ENCODE data around the gene AADAC.
"Not testable (repeated sequence)": the region's sequence is repeated elsewhere in the genome, so short reads cannot be mapped to it uniquely, and the experiment has no call there.

AADAC gene

GRCh38 chr3:151795276-151795675, 18.6 kb upstream of the AADAC start:
- Histone ChIP-seq H3K27ac (ENCODE audit: insufficient read depth, low read length, poor library complexity, severe bottlenecking) (no peak overlapping the region), H3K27me3 (replicated peaks; ENCODE audit: control insufficient read depth, insufficient read depth, low read length, poor library complexity, severe bottlenecking) (no peaks in the 10 kb centered on the region), H3K4me3 (ENCODE audit: insufficient read depth, low read depth, low read length, poor library complexity, severe bottlenecking) (no peak overlapping the region), H3K4me1 (ENCODE audit: control insufficient read depth, insufficient read depth, low read length, poor library complexity, severe bottlenecking) (no peaks in the 10 kb centered on the region), H3K9me3 (ENCODE audit: control insufficient read depth, low read length) (no peaks in the 10 kb centered on the region), H3K36me3 (ENCODE audit: control insufficient read depth, insufficient read depth, low read length) (no peaks in the 10 kb centered on the region)
- no peak for DNase-seq

DNA sequence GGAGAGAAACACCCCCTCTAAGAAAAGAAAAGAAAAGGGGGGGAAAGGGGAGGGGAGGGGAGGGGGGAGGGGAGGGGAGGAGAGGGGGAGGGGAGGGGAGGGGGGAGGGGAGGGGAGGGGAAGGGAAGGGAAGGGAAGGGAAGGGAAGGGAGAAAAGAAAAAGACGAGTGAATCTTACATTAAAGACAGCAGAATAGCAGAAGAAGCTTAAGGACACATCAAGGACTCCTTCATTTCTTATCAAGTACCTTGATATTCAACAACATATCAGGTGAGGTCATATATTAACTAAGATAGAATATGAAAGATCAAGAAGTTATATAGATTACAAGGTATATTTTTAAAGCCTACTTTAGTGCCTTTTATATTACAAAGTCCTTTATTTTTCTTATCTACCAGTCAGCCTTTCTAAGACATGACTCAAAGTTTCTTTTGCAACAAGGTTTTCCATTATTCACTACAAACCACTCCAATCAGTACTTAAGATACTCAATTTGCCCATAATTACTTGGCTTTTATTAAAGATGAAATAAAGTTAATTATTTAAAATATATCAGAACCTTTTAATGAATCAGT, 17.7 kb upstream of the AADAC start:
- Histone ChIP-seq H3K27ac (ENCODE audit: insufficient read depth, low read length, poor library complexity, severe bottlenecking) (no peak overlapping the region), H3K4me3 (ENCODE audit: insufficient read depth, low read depth, low read length, poor library complexity, severe bottlenecking) (no peak overlapping the region), H3K27me3 (replicated peaks; ENCODE audit: control insufficient read depth, insufficient read depth, low read length, poor library complexity, severe bottlenecking) (no peaks in the 10 kb centered on the region), H3K9me3 (ENCODE audit: control insufficient read depth, low read length) (no peaks in the 10 kb centered on the region), H3K4me1 (ENCODE audit: control insufficient read depth, insufficient read depth, low read length, poor library complexity, severe bottlenecking) (no peaks in the 10 kb centered on the region), H3K36me3 (ENCODE audit: control insufficient read depth, insufficient read depth, low read length) (no peaks in the 10 kb centered on the region)
- no peak for DNase-seq

DNA sequence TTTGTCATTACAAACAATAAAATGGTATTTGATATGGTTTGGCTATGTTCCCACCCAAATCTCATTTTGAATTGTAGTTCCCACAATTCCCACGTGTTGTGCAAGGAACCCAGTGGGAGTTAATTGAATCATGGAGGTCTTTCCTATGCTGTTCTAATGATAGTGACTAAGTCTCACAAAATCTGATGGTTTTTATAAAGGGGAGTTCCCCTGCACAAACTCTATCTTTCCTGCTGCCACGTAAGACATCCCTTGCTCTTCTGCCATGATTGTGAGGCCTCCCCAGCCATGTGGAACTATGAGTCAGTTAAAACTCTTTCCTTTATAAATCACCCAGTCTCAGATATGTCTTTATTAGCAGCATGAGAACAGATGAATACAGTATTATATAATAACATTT, 15.4 kb upstream of the AADAC start:
- no peaks in the 10 kb centered on the region for H3K36me3 ChIP-seq (ENCODE audit: control insufficient read depth, insufficient read depth, low read length)
- DNase-seq: no peak
- no peaks in the 10 kb centered on the region for H3K4me1 ChIP-seq (ENCODE audit: control insufficient read depth, insufficient read depth, low read length, poor library complexity, severe bottlenecking)
- no peak overlapping the region for H3K4me3 ChIP-seq (ENCODE audit: insufficient read depth, low read depth, low read length, poor library complexity, severe bottlenecking)
- H3K27ac ChIP-seq (ENCODE audit: insufficient read depth, low read length, poor library complexity, severe bottlenecking): no peak overlapping the region
- H3K9me3 ChIP-seq (ENCODE audit: control insufficient read depth, low read length): no peaks in the 10 kb centered on the region
- no peaks in the 10 kb centered on the region for H3K27me3 ChIP-seq (replicated peaks; ENCODE audit: control insufficient read depth, insufficient read depth, low read length, poor library complexity, severe bottlenecking)

GRCh38 chr3:151800431-151800830, 13.5 kb upstream of the AADAC start:
- Histone ChIP-seq H3K4me1 (ENCODE audit: control insufficient read depth, insufficient read depth, low read length, poor library complexity, severe bottlenecking) (no peaks in the 10 kb centered on the region), H3K36me3 (ENCODE audit: control insufficient read depth, insufficient read depth, low read length) (no peaks in the 10 kb centered on the region), H3K9me3 (ENCODE audit: control insufficient read depth, low read length) (no peaks in the 10 kb centered on the region), H3K27me3 (replicated peaks; ENCODE audit: control insufficient read depth, insufficient read depth, low read length, poor library complexity, severe bottlenecking) (no peaks in the 10 kb centered on the region), H3K4me3 (ENCODE audit: insufficient read depth, low read depth, low read length, poor library complexity, severe bottlenecking) (no peak overlapping the region), H3K27ac (ENCODE audit: insufficient read depth, low read length, poor library complexity, severe bottlenecking) (no peak overlapping the region)
- no peak for DNase-seq

- DNase-seq: no peak
- H3K27ac ChIP-seq (ENCODE audit: insufficient read depth, low read length, poor library complexity, severe bottlenecking): no peak overlapping the region
- no peak overlapping the region for H3K4me3 ChIP-seq (ENCODE audit: insufficient read depth, low read depth, low read length, poor library complexity, severe bottlenecking)
- no peaks in the 10 kb centered on the region for H3K36me3 ChIP-seq (ENCODE audit: control insufficient read depth, insufficient read depth, low read length)
- no peaks in the 10 kb centered on the region for H3K27me3 ChIP-seq (replicated peaks; ENCODE audit: control insufficient read depth, insufficient read depth, low read length, poor library complexity, severe bottlenecking)
- H3K9me3 ChIP-seq (ENCODE audit: control insufficient read depth, low read length): no peaks in the 10 kb centered on the region
- no peaks in the 10 kb centered on the region for H3K4me1 ChIP-seq (ENCODE audit: control insufficient read depth, insufficient read depth, low read length, poor library complexity, severe bottlenecking)
Measured at GRCh38 chr3:151804267-151804666, 9.6 kb upstream of the AADAC start.

- Histone ChIP-seq H3K4me1 (ENCODE audit: control insufficient read depth, insufficient read depth, low read length, poor library complexity, severe bottlenecking) (no peaks in the 10 kb centered on the region), H3K36me3 (ENCODE audit: control insufficient read depth, insufficient read depth, low read length) (no peaks in the 10 kb centered on the region), H3K27ac (ENCODE audit: insufficient read depth, low read length, poor library complexity, severe bottlenecking) (no peak overlapping the region), H3K27me3 (replicated peaks; ENCODE audit: control insufficient read depth, insufficient read depth, low read length, poor library complexity, severe bottlenecking) (no peaks in the 10 kb centered on the region), H3K9me3 (ENCODE audit: control insufficient read depth, low read length) (no peaks in the 10 kb centered on the region), H3K4me3 (ENCODE audit: insufficient read depth, low read depth, low read length, poor library complexity, severe bottlenecking) (no peak overlapping the region)
- DNase-seq: no peak
Measured at GRCh38 chr3:151806838-151807237, 7.1 kb upstream of the AADAC start.

DNA sequence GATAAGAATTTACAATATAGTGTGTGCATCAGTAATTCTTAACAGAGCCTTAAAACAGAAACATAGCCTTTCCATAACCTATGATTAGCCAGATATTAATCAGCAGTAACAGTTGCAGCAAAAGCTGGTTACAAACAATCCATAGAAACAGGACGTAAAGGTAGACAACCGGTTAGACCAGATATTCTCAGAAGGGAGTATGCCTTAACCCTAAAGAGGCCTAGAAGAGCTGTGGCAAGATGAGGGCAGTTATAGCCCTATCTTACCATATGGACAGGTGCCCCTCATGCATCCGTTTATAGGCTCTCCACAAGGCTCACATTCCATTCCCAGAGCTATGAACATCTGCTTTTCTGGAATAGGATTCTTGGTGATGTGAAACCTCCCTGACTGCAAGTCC, 5.0 kb upstream of the AADAC start:
- not testable (repeated sequence) for H3K27me3 ChIP-seq (replicated peaks; ENCODE audit: control insufficient read depth, insufficient read depth, low read length, poor library complexity, severe bottlenecking)

GRCh38 chr3:151811474-151811873, 2.4 kb upstream of the AADAC start:
- Histone ChIP-seq H3K4me3 (ENCODE audit: insufficient read depth, low read depth, low read length, poor library complexity, severe bottlenecking) (no peak overlapping the region), H3K27me3 (replicated peaks; ENCODE audit: control insufficient read depth, insufficient read depth, low read length, poor library complexity, severe bottlenecking) (no peaks in the 10 kb centered on the region), H3K9me3 (ENCODE audit: control insufficient read depth, low read length) (no peaks in the 10 kb centered on the region), H3K36me3 (ENCODE audit: control insufficient read depth, insufficient read depth, low read length) (no peaks in the 10 kb centered on the region), H3K27ac (ENCODE audit: insufficient read depth, low read length, poor library complexity, severe bottlenecking) (no peak overlapping the region), H3K4me1 (ENCODE audit: control insufficient read depth, insufficient read depth, low read length, poor library complexity, severe bottlenecking) (no peaks in the 10 kb centered on the region)
- no peak for DNase-seq

More for the DNA sequence above, 5.0 kb upstream of the AADAC start:
- H3K4me1 ChIP-seq (ENCODE audit: control insufficient read depth, insufficient read depth, low read length, poor library complexity, severe bottlenecking); H3K27ac ChIP-seq (ENCODE audit: insufficient read depth, low read length, poor library complexity, severe bottlenecking); H3K9me3 ChIP-seq (ENCODE audit: control insufficient read depth, low read length); H3K4me3 ChIP-seq (ENCODE audit: insufficient read depth, low read depth, low read length, poor library complexity, severe bottlenecking); H3K36me3 ChIP-seq (ENCODE audit: control insufficient read depth, insufficient read depth, low read length); DNase-seq: not testable (repeated sequence)

DNA sequence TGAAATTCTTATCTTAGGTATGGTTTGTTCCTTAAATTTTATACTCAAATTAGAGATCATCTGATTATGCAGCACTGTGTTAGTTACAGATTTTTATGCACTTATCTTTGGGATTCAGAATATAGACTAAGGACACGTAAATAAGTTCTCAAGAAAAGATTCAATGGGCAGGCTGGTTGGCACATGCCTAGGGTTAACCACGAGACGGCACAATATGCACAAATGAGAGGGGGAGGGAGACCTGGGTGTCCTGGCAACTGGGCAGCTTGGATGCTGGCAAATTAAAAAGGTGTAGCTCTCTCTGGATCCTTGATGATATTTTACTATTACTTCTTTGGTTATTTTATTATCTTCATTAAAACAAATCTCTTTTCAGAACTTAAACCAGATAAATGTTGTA, 672 bp downstream of the AADAC start:
- Histone ChIP-seq H3K9me3 (ENCODE audit: control insufficient read depth, low read length) (no peaks in the 10 kb centered on the region), H3K4me3 (ENCODE audit: insufficient read depth, low read depth, low read length, poor library complexity, severe bottlenecking) (no peak overlapping the region), H3K4me1 (ENCODE audit: control insufficient read depth, insufficient read depth, low read length, poor library complexity, severe bottlenecking) (no peaks in the 10 kb centered on the region), H3K27ac (ENCODE audit: insufficient read depth, low read length, poor library complexity, severe bottlenecking) (no peak overlapping the region), H3K27me3 (replicated peaks; ENCODE audit: control insufficient read depth, insufficient read depth, low read length, poor library complexity, severe bottlenecking) (no peaks in the 10 kb centered on the region), H3K36me3 (ENCODE audit: control insufficient read depth, insufficient read depth, low read length) (no peaks in the 10 kb centered on the region)
- DNase-seq: no peak

DNA sequence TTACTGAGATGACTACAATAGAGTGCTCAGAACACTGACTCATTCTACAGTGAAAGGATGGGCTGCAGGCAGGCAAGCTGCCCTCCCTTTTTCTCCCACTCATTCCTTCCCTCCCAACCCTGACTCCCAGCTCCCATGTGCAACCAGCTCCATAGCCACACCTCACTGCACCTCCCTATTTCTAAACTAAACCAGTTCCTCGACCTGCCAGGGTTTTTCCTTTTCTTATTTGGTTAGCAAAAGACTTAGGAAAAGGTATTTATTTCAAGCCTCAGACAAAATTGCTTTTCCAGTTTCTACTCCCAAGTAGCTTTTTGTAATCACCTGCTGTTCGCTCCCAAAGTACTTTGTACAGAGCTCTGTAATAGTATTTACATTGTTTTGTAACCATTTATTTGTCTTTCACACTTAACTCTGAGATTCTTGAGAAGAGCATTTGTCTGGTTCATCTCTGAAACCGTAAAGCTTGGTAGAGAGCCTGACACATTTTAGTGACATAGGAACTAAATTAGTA, 2.2 kb downstream of the AADAC start:
- no peaks in the 10 kb centered on the region for H3K36me3 ChIP-seq (ENCODE audit: control insufficient read depth, insufficient read depth, low read length)
- H3K27me3 ChIP-seq (replicated peaks; ENCODE audit: control insufficient read depth, insufficient read depth, low read length, poor library complexity, severe bottlenecking): no peaks in the 10 kb centered on the region
- H3K4me3 ChIP-seq (ENCODE audit: insufficient read depth, low read depth, low read length, poor library complexity, severe bottlenecking): no peak overlapping the region
- H3K9me3 ChIP-seq (ENCODE audit: control insufficient read depth, low read length): no peaks in the 10 kb centered on the region
- no peak for DNase-seq
- no peak overlapping the region for H3K27ac ChIP-seq (ENCODE audit: insufficient read depth, low read length, poor library complexity, severe bottlenecking)
- H3K4me1 ChIP-seq (ENCODE audit: control insufficient read depth, insufficient read depth, low read length, poor library complexity, severe bottlenecking): no peaks in the 10 kb centered on the region
